ENCODE results near the gene NARF.

DNA sequence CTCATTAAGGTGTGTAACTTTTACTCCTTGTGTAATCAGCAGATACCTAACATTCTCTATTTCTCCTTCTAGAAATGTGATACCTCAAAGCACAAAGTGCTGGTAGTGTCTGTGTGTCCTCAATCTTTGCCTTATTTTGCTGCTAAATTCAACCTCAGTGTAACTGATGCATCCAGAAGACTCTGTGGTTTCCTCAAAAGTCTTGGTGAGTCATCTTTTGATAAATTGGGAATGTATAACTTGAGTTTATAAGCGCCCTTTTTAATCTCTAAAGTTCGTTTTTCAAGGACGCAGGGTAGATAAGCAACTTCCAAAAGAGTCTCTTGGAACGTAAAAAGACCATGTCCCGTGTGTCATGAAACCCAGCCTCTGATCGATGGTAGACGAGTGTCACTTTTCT, 10.2 kb downstream of the NARF start:
- TF ChIP-seq, protein P1, sequence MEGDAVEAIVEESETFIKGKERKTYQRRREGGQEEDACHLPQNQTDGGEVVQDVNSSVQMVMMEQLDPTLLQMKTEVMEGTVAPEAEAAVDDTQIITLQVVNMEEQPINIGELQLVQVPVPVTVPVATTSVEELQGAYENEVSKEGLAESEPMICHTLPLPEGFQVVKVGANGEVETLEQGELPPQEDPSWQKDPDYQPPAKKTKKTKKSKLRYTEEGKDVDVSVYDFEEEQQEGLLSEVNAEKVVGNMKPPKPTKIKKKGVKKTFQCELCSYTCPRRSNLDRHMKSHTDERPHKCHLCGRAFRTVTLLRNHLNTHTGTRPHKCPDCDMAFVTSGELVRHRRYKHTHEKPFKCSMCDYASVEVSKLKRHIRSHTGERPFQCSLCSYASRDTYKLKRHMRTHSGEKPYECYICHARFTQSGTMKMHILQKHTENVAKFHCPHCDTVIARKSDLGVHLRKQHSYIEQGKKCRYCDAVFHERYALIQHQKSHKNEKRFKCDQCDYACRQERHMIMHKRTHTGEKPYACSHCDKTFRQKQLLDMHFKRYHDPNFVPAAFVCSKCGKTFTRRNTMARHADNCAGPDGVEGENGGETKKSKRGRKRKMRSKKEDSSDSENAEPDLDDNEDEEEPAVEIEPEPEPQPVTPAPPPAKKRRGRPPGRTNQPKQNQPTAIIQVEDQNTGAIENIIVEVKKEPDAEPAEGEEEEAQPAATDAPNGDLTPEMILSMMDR (conservative IDR thresholded peaks at IDR 0.05; ENCODE audit: low read depth, low read length): no peak
- TF ChIP-seq EZH2 (IDR thresholded peaks at IDR 0.05; ENCODE audit: low read length, unreplicated experiment): no peak
